Measurements from ENCODE around the gene FRMD3.

Gene FRMD3

GRCh38 chr9:83401328-83401900 is 136.8 kb downstream of the FRMD3 start:
- Histone ChIP-seq H3K9me3 (no peaks in the 10 kb centered on the region), H3K4me1 (peaks cover 4% of the 10 kb centered on the region; the same call in 1 of the 2 replicates), H3K4me3 (ENCODE audit: low read depth, low read length) (no peak overlapping the region), H3K27me3 (no peaks in the 10 kb centered on the region), H3K36me3 (peaks cover 3% of the 10 kb centered on the region; the same call in 1 of the 2 replicates)
- TF ChIP-seq CTCF (IDR thresholded peaks at IDR 0.05; ENCODE audit: low read depth, low read length) = no peak
- DNase-seq = no peak

GRCh38 chr9:83396813-83397212 is 141.4 kb downstream of the FRMD3 start:
- DNase-seq = no peak
- H3K27me3 ChIP-seq = no peaks in the 10 kb centered on the region
- TF ChIP-seq CTCF (IDR thresholded peaks at IDR 0.05; ENCODE audit: low read depth, low read length) = no peak

GRCh38 chr9:83396342-83396741 is 141.9 kb downstream of the FRMD3 start:
- Histone ChIP-seq H3K4me3 (ENCODE audit: low read depth, low read length) (no peak overlapping the region), H3K27me3 (no peaks in the 10 kb centered on the region), H3K36me3 (peaks cover 3% of the 10 kb centered on the region; the same call in 1 of the 2 replicates), H3K9me3 (no peaks in the 10 kb centered on the region), H3K4me1 (peaks cover 13% of the 10 kb centered on the region)
- no peak for DNase-seq
- no peak for TF ChIP-seq CTCF (IDR thresholded peaks at IDR 0.05; ENCODE audit: low read depth, low read length)

More at GRCh38 chr9:83396813-83397212, 141.4 kb downstream of the FRMD3 start:
- Histone ChIP-seq H3K36me3 (peaks cover 3% of the 10 kb centered on the region; the same call in 1 of the 2 replicates), H3K4me1 (peaks cover 9% of the 10 kb centered on the region), H3K4me3 (ENCODE audit: low read depth, low read length) (no peak overlapping the region), H3K9me3 (no peaks in the 10 kb centered on the region)

GRCh38 chr9:83392228-83392627 is 146.0 kb downstream of the FRMD3 start:
- TF ChIP-seq CTCF (IDR thresholded peaks at IDR 0.05; ENCODE audit: low read depth, low read length) = no peak
- H3K27me3 ChIP-seq = no peaks in the 10 kb centered on the region
- H3K4me1 ChIP-seq = peaks cover 17% of the 10 kb centered on the region
- H3K9me3 ChIP-seq = no peaks in the 10 kb centered on the region
- H3K36me3 ChIP-seq = peaks cover 5% of the 10 kb centered on the region; the same call in 1 of the 2 replicates
- no peak for DNase-seq
- no peak overlapping the region for H3K4me3 ChIP-seq (ENCODE audit: low read depth, low read length)

GRCh38 chr9:83388346-83388745 is 149.9 kb downstream of the FRMD3 start:
- H3K27me3 ChIP-seq = no peaks in the 10 kb centered on the region
- no peak overlapping the region for H3K4me3 ChIP-seq (ENCODE audit: low read depth, low read length)
- no peak for DNase-seq
- H3K9me3 ChIP-seq = no peaks in the 10 kb centered on the region
- H3K36me3 ChIP-seq = peaks cover 5% of the 10 kb centered on the region; the same call in 1 of the 2 replicates
- TF ChIP-seq CTCF (IDR thresholded peaks at IDR 0.05; ENCODE audit: low read depth, low read length) = no peak
- H3K4me1 ChIP-seq = peaks cover 36% of the 10 kb centered on the region

- Histone ChIP-seq H3K36me3 (peaks cover 5% of the 10 kb centered on the region; the same call in 1 of the 2 replicates), H3K4me3 (ENCODE audit: low read depth, low read length) (no peak overlapping the region), H3K9me3 (no peaks in the 10 kb centered on the region; the same call in 1 of the 2 replicates), H3K27me3 (no peaks in the 10 kb centered on the region), H3K4me1 (peaks cover 42% of the 10 kb centered on the region)
- DNase-seq = no peak
- TF ChIP-seq CTCF (IDR thresholded peaks at IDR 0.05; ENCODE audit: low read depth, low read length) = no peak
Measured at GRCh38 chr9:83387401-83388185, 150.6 kb downstream of the FRMD3 start.

All from BE2C (cell line).